Femur (tissue), 1 donor: Measurements from ENCODE around the gene SPDYE16.
"Not testable (repeated sequence)": the region's sequence is repeated elsewhere in the genome, so short reads cannot be mapped to it uniquely, and the experiment has no call there.

ENCODE experiments used
- DNase-seq: peaks from one replicate; pipeline ENCODE4 v3.0.0-alpha.2; 2017

SPDYE16 gene

GRCh38 chr7:76504351-76505167, 38.5 kb downstream of the SPDYE16 start:
- DNase-seq: not testable (repeated sequence)

- DNase-seq: peak; percentile 14
These were observed 39.9 kb downstream of the SPDYE16 start for GRCh38 chr7:76503244-76503643.

GRCh38 chr7:76502836-76503235, 40.3 kb downstream of the SPDYE16 start:
- not testable (repeated sequence) for DNase-seq

GRCh38 chr7:76502224-76502623, 40.9 kb downstream of the SPDYE16 start:
- DNase-seq: peak; percentile 16

GRCh38 chr7:76499924-76500241, 43.2 kb downstream of the SPDYE16 start:
- not testable (repeated sequence) for DNase-seq

GRCh38 chr7:76499201-76499923, 43.7 kb downstream of the SPDYE16 start:
- not testable (repeated sequence) for DNase-seq

- DNase-seq: not testable (repeated sequence)
These were observed 44.4 kb downstream of the SPDYE16 start for GRCh38 chr7:76498583-76499200.

GRCh38 chr7:76497918-76498582, 45.0 kb downstream of the SPDYE16 start:
- DNase-seq: not testable (repeated sequence)

- not testable (repeated sequence) for DNase-seq
These were observed 47.4 kb downstream of the SPDYE16 start for GRCh38 chr7:76495717-76496116.

- not testable (repeated sequence) for DNase-seq
These were observed 51.0 kb downstream of the SPDYE16 start for GRCh38 chr7:76492139-76492538.

GRCh38 chr7:76487969-76488368, 55.1 kb downstream of the SPDYE16 start:
- not testable (repeated sequence) for DNase-seq

GRCh38 chr7:76486618-76487017, 56.5 kb downstream of the SPDYE16 start:
- not testable (repeated sequence) for DNase-seq

- not testable (repeated sequence) for DNase-seq
These were observed 57.1 kb downstream of the SPDYE16 start for GRCh38 chr7:76485822-76486610.

- not testable (repeated sequence) for DNase-seq
These were observed 58.6 kb downstream of the SPDYE16 start for GRCh38 chr7:76484456-76484855.

GRCh38 chr7:76483081-76483480, 60.0 kb downstream of the SPDYE16 start:
- not testable (repeated sequence) for DNase-seq

- DNase-seq: not testable (repeated sequence)
These were observed 60.4 kb downstream of the SPDYE16 start for GRCh38 chr7:76482660-76483059.
